Uterus (tissue), 4 donors: ENCODE data around the gene PRSS16. TPM values are rescaled to one million over a fixed set of nuclear protein-coding genes. Genes with fewer than 3 reads are reported as not detected.

Experiments
- DNase-seq, 2 donors: peaks; one replicate each; pipeline ENCODE4 v3.0.0-alpha.2; 2019 to 2020
- H3K27ac ChIP-seq, 2 donors: fragments of 200-600 bp; sonication (generic); 1 replicate in 1 of 2; 2 replicates in 1 of 2; pipeline ENCODE4 v1.5.1; 2016 to 2018
- H3K27me3 ChIP-seq, 2 donors: fragments of 200-600 bp; sonication (generic); one replicate each; pipeline ENCODE4 v1.5.1; 2018 to 2019; ENCODE audit warnings: control low read depth in 1 of 2
- H3K36me3 ChIP-seq, 2 donors: fragments of 200-600 bp; sonication (generic); one replicate each; pipeline ENCODE4 v1.5.1; 2019; ENCODE audit warnings: control low read depth in 1 of 2
- H3K4me1 ChIP-seq, 2 donors: fragments of 200-600 bp; sonication (generic); one replicate each; pipeline ENCODE4 v1.5.1; 2018 to 2019; ENCODE audit warnings: control low read depth in 1 of 2
- H3K4me3 ChIP-seq, 2 donors: fragments of 200-600 bp; sonication (generic); 1 replicate in 1 of 2; 2 replicates in 1 of 2; pipeline ENCODE4 v1.5.1; 2018 to 2019; ENCODE audit warnings: mild to moderate bottlenecking in 1 of 2
- H3K9me3 ChIP-seq, 2 donors: fragments of 200-600 bp; sonication (generic); one replicate each; pipeline ENCODE4 v1.5.1; 2019; ENCODE audit warnings: control low read depth in 1 of 2
- CTCF ChIP-seq, 4 experiments: fragments of 200-600 bp in 2 of 4; fragments of 450-650 bp in 2 of 4; sonication (generic) in 2 of 4; IDR thresholded peaks; one replicate each; pipeline ENCODE4 v1.5.1; 2016 to 2019; ENCODE audit warnings: antibody characterized with exemption in 4 of 4, mild to moderate bottlenecking in 2 of 4, moderate library complexity in 1 of 4
- POLR2A ChIP-seq, 2 donors: fragments of 450-650 bp; IDR thresholded peaks; one replicate each; pipeline ENCODE4 v1.6.1; 2016; ENCODE audit warnings: antibody characterized with exemption in 2 of 2, mild to moderate bottlenecking in 1 of 2, moderate library complexity in 1 of 2
- intact Hi-C: fragments of 100-400 bp; cut with DNase I; formaldehyde crosslinking; loops from one replicate; pipeline ENCODE4 v1.15.1; 2023; ENCODE audit warnings: low total_unique reads
- total RNA-seq, 4 donors: library from RNA; depleted of rRNA in 3 of 4; stranded (reverse); fragments of >200 nt in 3 of 4; gene quantifications; one replicate each; pipeline versions ENCODE4 v1.1.0 to v1.2.4, GENCODE V29; 2014 to 2023
- donor health status: DM: yes; HTN: yes; CAD: no.

The PRSS16 gene
- total RNA-seq, 4 donors from 2014 or later: 0.88 TPM; not detected in 3

GRCh38 chr6:27297857-27298730, 50.6 kb downstream of the PRSS16 start:
- no peak overlapping the region for H3K27ac ChIP-seq
- intact Hi-C loops: no loop called here
- DNase-seq: no peak
- no peak overlapping the region for H3K4me3 ChIP-seq
- H3K9me3 ChIP-seq: no peaks in the 10 kb centered on the region
- H3K27me3 ChIP-seq: peaks cover 0 to 62% of the 10 kb centered on the region in 2 donors
- no peaks in the 10 kb centered on the region for H3K4me1 ChIP-seq
- TF ChIP-seq POLR2A (IDR thresholded peaks at IDR 0.05) (no peak), CTCF (IDR thresholded peaks at IDR 0.05) (no peak)
- H3K36me3 ChIP-seq: no peaks in the 10 kb centered on the region

GRCh38 chr6:27303613-27304272, 56.2 kb downstream of the PRSS16 start:
- DNase-seq: no peak
- Histone ChIP-seq H3K4me3 (no peak overlapping the region), H3K27ac (no peak overlapping the region), H3K4me1 (no peaks in the 10 kb centered on the region), H3K27me3 (peaks cover 0 to 39% of the 10 kb centered on the region in 2 donors), H3K36me3 (no peaks in the 10 kb centered on the region), H3K9me3 (no peaks in the 10 kb centered on the region)
- TF ChIP-seq POLR2A (IDR thresholded peaks at IDR 0.05): no peak
- no peak for TF ChIP-seq CTCF (IDR thresholded peaks at IDR 0.05)
- intact Hi-C loops: no loop called here

Other genes with a start within 250 kb of the PRSS16 start
- gene POM121L2, start 64.6 kb downstream of the PRSS16 start, total RNA-seq: not detected
- 10 to 100 TPM in 1 of 4 donors, 1 to 10 TPM in 2, not detected in 1; 4.6 to 10.1 (median 5.9) TPM for gene ZNF391, start 141.1 kb downstream of the PRSS16 start, total RNA-seq
- gene ZNF184, start 225.4 kb downstream of the PRSS16 start, total RNA-seq: 10 to 100 TPM in 2 of 4 donors, 1 to 10 TPM in 2; 3.8 to 28.3 (median 10.7) TPM